Gastrocnemius medialis (tissue), 4 donors: Measurements from ENCODE around the gene BNC2.

ENCODE experiments used
- POLR2A ChIP-seq, 2 donors: fragments of 450-650 bp; IDR thresholded peaks; one replicate each; pipeline ENCODE4 v1.6.1; 2017; ENCODE audit warnings: antibody characterized with exemption in 2 of 2, mild to moderate bottlenecking in 2 of 2, moderate library complexity in 2 of 2
- TF ChIP-seq, protein P1 (sequence below), 5 experiments: fragments of 450-650 bp in 3 of 5; fragments of 200-600 bp in 2 of 5; sonication (generic) in 2 of 5; IDR thresholded peaks in 4 of 5; conservative IDR thresholded peaks in 1 of 5; 1 replicate in 4 of 5; 2 replicates in 1 of 5; pipeline ENCODE4 v1.5.1; 2016 to 2019; ENCODE audit warnings: antibody characterized with exemption in 5 of 5, mild to moderate bottlenecking in 3 of 5, moderate library complexity in 3 of 5

DNA sequence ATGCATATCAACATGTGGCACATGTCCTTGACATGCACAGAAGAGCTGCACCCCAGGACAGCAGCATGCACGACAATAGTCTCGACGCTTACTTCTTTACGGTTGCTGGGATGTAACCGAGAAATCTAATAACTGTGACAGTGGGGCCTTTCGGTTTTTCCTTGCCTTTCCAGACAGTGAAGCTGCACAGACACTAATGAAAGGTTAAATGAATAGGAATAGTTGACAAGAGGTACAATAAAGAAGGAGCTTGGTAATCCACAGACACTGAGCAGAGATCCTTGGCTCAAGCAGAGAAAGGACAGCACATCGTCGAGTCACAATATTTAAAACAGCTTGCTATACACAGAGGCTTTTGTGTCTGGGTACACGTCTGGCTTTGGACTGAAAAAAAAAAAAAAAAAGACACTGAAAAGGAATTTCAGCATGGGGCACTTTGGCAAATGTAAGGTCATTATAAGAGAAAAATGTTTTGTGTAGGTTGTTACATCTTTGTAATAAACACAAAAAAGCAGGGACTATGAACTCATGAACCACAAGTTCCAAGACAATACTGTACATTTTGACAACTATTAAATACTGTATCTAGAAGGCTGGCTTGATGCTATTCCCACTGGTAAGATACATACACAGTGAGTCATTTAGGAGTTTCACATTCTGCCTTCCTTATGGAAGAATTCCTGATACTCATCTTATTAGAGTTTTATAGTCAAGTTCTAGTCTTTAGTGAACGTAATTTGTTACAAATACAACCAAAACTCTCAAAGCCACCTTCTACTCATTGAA, 5.6 kb downstream of the BNC2 start:
- no peak for TF ChIP-seq POLR2A (IDR thresholded peaks at IDR 0.05)
- TF ChIP-seq, protein P1, sequence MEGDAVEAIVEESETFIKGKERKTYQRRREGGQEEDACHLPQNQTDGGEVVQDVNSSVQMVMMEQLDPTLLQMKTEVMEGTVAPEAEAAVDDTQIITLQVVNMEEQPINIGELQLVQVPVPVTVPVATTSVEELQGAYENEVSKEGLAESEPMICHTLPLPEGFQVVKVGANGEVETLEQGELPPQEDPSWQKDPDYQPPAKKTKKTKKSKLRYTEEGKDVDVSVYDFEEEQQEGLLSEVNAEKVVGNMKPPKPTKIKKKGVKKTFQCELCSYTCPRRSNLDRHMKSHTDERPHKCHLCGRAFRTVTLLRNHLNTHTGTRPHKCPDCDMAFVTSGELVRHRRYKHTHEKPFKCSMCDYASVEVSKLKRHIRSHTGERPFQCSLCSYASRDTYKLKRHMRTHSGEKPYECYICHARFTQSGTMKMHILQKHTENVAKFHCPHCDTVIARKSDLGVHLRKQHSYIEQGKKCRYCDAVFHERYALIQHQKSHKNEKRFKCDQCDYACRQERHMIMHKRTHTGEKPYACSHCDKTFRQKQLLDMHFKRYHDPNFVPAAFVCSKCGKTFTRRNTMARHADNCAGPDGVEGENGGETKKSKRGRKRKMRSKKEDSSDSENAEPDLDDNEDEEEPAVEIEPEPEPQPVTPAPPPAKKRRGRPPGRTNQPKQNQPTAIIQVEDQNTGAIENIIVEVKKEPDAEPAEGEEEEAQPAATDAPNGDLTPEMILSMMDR (IDR thresholded peaks at IDR 0.05 in 4 of 5, conservative IDR thresholded peaks at IDR 0.05 in 1 of 5) = no peak
